Measurements from ENCODE around the gene VPS54.
"Not testable (repeated sequence)": the region's sequence is repeated elsewhere in the genome, so short reads cannot be mapped to it uniquely, and the experiment has no call there.

Gene VPS54

GRCh38 chr2:63851691-63852311, 167.4 kb downstream of the VPS54 start:
- in situ Hi-C loops (cut with MboI; ENCODE audit: low sequenced_read_pairs): no loop called here
- H3K4me1 ChIP-seq: peaks cover 64% of the 10 kb centered on the region
- no peaks in the 10 kb centered on the region for H3K27me3 ChIP-seq (ENCODE audit: low read depth)
- DNase-seq (ENCODE audit: low spot score in 2 of 2): no peak
- no peaks in the 10 kb centered on the region for H3K9me3 ChIP-seq
- no peak overlapping the region for H3K4me3 ChIP-seq
- H3K36me3 ChIP-seq (replicated peaks): no peaks in the 10 kb centered on the region; the same call in 1 of the 2 replicates

- Histone ChIP-seq H3K4me3 (no peak overlapping the region), H3K36me3 (replicated peaks) (no peaks in the 10 kb centered on the region), H3K9me3 (no peaks in the 10 kb centered on the region), H3K4me1 (peaks cover 75% of the 10 kb centered on the region), H3K27me3 (ENCODE audit: low read depth) (no peaks in the 10 kb centered on the region)
- peak in 1 of 2 experiments; percentile 13 for DNase-seq (ENCODE audit: low spot score in 2 of 2)
- in situ Hi-C loops (cut with MboI; ENCODE audit: low sequenced_read_pairs): no loop called here
Measured at GRCh38 chr2:63850649-63851048, 168.6 kb downstream of the VPS54 start.

GRCh38 chr2:63850204-63850571, 169.0 kb downstream of the VPS54 start:
- H3K27me3 ChIP-seq (ENCODE audit: low read depth): no peaks in the 10 kb centered on the region
- H3K36me3 ChIP-seq (replicated peaks): no peaks in the 10 kb centered on the region
- H3K4me1 ChIP-seq: peaks cover 77% of the 10 kb centered on the region
- no peaks in the 10 kb centered on the region for H3K9me3 ChIP-seq
- in situ Hi-C loops (cut with MboI; ENCODE audit: low sequenced_read_pairs): no loop called here
- no peak for DNase-seq (ENCODE audit: low spot score in 2 of 2)
- H3K4me3 ChIP-seq: no peak overlapping the region

- Histone ChIP-seq H3K4me3 (no peak overlapping the region; the same call in 1 of the 2 replicates), H3K4me1 (peaks cover 77% of the 10 kb centered on the region), H3K27me3 (ENCODE audit: low read depth) (no peaks in the 10 kb centered on the region), H3K36me3 (replicated peaks) (no peaks in the 10 kb centered on the region), H3K9me3 (no peaks in the 10 kb centered on the region)
- in situ Hi-C loops (cut with MboI; ENCODE audit: low sequenced_read_pairs): no loop called here
- DNase-seq (ENCODE audit: low spot score in 2 of 2): peak; percentile 74 to 93
Measured at GRCh38 chr2:63849381-63850203, 169.6 kb downstream of the VPS54 start.

DNA sequence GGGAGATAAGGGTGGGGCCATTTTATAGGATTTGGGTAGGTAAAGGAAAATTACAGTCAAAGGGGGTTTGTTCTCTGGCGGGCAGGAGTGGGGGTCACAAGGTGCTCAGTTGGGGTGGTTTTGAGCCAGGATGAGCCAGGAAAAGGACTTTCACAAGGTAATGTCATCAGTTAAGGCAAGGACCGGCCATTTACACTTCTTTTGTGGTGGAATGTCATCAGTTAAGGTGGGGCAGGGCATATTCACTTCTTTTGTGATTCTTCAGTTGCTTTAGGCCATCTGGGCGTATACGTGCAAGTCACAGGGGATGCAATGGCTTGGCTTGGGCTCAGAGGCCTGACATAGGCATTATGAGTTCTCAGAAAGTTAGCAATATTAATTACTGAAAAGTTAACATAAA, 171.7 kb downstream of the VPS54 start:
- H3K36me3 ChIP-seq (replicated peaks); in situ Hi-C loops (cut with MboI; ENCODE audit: low sequenced_read_pairs); H3K4me3 ChIP-seq; H3K9me3 ChIP-seq; H3K27me3 ChIP-seq (ENCODE audit: low read depth): not testable (repeated sequence)
- peak in 1 of 2 experiments; percentile 22 for DNase-seq (ENCODE audit: low spot score in 2 of 2)
- peaks cover 76% of the 10 kb centered on the region for H3K4me1 ChIP-seq

- Histone ChIP-seq H3K36me3 (replicated peaks) (no peaks in the 10 kb centered on the region), H3K27me3 (ENCODE audit: low read depth) (no peaks in the 10 kb centered on the region), H3K4me1 (peaks cover 76% of the 10 kb centered on the region), H3K9me3 (no peaks in the 10 kb centered on the region), H3K4me3 (no peak overlapping the region)
- DNase-seq (ENCODE audit: low spot score in 2 of 2): no peak
- in situ Hi-C loops (cut with MboI; ENCODE audit: low sequenced_read_pairs): no loop called here
Measured at GRCh38 chr2:63846487-63846886, 172.7 kb downstream of the VPS54 start.

DNA sequence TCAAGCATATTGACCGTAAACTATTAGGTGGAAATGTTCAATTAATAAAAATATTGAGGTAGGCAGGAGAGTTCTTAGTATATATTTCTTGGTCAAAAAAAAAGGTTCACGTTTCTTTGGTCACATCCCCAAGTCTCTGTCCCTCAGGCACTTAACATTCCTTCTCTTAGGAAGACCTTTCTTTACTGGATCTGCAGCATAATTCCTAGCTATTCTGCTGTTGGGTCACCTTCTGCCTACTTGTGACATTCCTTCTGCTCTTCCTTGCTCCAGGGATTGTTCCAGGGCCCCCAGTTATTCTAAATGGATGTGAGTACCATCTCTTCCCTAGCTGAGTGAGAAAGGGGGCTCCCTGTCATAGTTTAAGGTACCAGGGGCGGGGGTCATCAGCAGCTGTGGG, 173.4 kb downstream of the VPS54 start:
- no peaks in the 10 kb centered on the region for H3K36me3 ChIP-seq (replicated peaks)
- no peaks in the 10 kb centered on the region for H3K9me3 ChIP-seq
- in situ Hi-C loops (cut with MboI; ENCODE audit: low sequenced_read_pairs): no loop called here
- H3K4me1 ChIP-seq: peaks cover 70% of the 10 kb centered on the region
- no peaks in the 10 kb centered on the region for H3K27me3 ChIP-seq (ENCODE audit: low read depth)
- no peak for DNase-seq (ENCODE audit: low spot score in 2 of 2)
- no peak overlapping the region for H3K4me3 ChIP-seq

DNA sequence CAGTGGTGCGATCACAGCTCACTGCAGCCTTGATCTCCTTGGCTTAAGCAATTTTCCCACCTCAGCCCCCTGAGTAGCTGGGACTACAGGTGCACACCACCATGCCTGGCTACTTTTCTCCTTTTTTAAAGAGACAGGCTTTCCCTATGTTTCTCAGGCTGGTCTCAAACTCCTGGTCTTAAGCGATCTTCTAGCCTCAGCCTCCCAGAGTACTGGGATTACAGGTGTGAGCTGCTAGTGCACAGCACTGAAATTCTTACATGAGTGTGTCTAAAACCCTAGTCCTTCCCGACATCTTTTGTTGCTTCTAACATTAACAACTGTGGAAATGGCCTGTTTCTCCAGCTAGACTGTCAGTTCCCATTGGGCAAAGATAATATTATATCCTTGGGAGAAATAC, 174.6 kb downstream of the VPS54 start:
- H3K36me3 ChIP-seq (replicated peaks): no peaks in the 10 kb centered on the region

DNA sequence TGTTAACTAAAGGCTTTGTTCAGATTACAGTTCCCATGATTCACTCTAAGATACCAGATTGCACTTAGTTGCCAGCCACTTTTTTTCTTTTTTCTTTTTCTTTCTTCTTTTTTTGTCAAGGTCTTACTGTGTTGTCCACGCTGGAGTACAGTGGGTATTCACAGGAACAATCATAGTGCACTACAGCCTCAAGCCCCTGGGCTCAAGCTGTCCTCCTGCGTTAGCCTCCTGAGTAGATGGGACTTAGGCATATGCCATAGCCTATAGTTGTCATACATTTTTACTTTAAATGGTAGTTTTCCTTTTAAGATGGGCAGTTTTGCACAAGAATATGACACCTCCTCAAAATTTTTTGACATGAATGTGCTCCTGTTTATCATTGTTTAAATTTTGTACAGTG, 175.4 kb downstream of the VPS54 start:
- peak overlapping the region; percentile 83 for H3K4me3 ChIP-seq
- no peaks in the 10 kb centered on the region for H3K27me3 ChIP-seq (ENCODE audit: low read depth)
- no peak for DNase-seq (ENCODE audit: low spot score in 2 of 2)
- in situ Hi-C loops (cut with MboI; ENCODE audit: low sequenced_read_pairs): no loop called here
- peaks cover 58% of the 10 kb centered on the region for H3K4me1 ChIP-seq
- H3K9me3 ChIP-seq: no peaks in the 10 kb centered on the region
- H3K36me3 ChIP-seq (replicated peaks): no peaks in the 10 kb centered on the region

More for the DNA sequence above, 174.6 kb downstream of the VPS54 start:
- no peaks in the 10 kb centered on the region for H3K27me3 ChIP-seq (ENCODE audit: low read depth)
- H3K4me1 ChIP-seq: peaks cover 66% of the 10 kb centered on the region
- DNase-seq (ENCODE audit: low spot score in 2 of 2): no peak
- no peak overlapping the region for H3K4me3 ChIP-seq
- in situ Hi-C loops (cut with MboI; ENCODE audit: low sequenced_read_pairs): no loop called here
- H3K9me3 ChIP-seq: no peaks in the 10 kb centered on the region

- in situ Hi-C loops (cut with MboI; ENCODE audit: low sequenced_read_pairs): no loop called here
- no peaks in the 10 kb centered on the region for H3K9me3 ChIP-seq
- no peaks in the 10 kb centered on the region for H3K27me3 ChIP-seq (ENCODE audit: low read depth)
- DNase-seq (ENCODE audit: low spot score in 2 of 2): no peak
- H3K4me3 ChIP-seq: peak overlapping the region; percentile 83
- H3K4me1 ChIP-seq: peaks cover 52% of the 10 kb centered on the region
- H3K36me3 ChIP-seq (replicated peaks): no peaks in the 10 kb centered on the region
Measured at GRCh38 chr2:63843093-63843492, 176.1 kb downstream of the VPS54 start.

- DNase-seq (ENCODE audit: low spot score in 2 of 2): peak; percentile 41
- H3K36me3 ChIP-seq (replicated peaks): no peaks in the 10 kb centered on the region
- H3K9me3 ChIP-seq: no peaks in the 10 kb centered on the region
- in situ Hi-C loops (cut with MboI; ENCODE audit: low sequenced_read_pairs): no loop called here
- peaks cover 46% of the 10 kb centered on the region for H3K4me1 ChIP-seq
- no peaks in the 10 kb centered on the region for H3K27me3 ChIP-seq (ENCODE audit: low read depth)
- H3K4me3 ChIP-seq: peak overlapping the region; percentile 83
Measured at GRCh38 chr2:63842149-63843061, 176.8 kb downstream of the VPS54 start.
